ENCODE data around the gene GABRR3.

GRCh38 chr3:97971679-97972567 is 63.2 kb downstream of the GABRR3 start, which contains the start of gene RIOX2:
- TF ChIP-seq CTCF (IDR thresholded peaks at IDR 0.05; ENCODE audit: insufficient read depth, low read length, poor library complexity, severe bottlenecking) (no peak), EZH2phosphoT487 (conservative IDR thresholded peaks at IDR 0.05; ENCODE audit: low read length) (no peak)
